Nephron (organoid): ENCODE measurements around the gene TSC2.
"Not testable (repeated sequence)": the region's sequence is repeated elsewhere in the genome, so short reads cannot be mapped to it uniquely, and the experiment has no call there.

Experiments
- H3K27ac Mint-ChIP-seq, 3 experiments: 2 replicates each; pipeline ENCODE4 v1.8.0; 2020; ENCODE audit warnings: mixed read lengths in 3 of 3, mild to moderate bottlenecking in 2 of 3, moderate library complexity in 1 of 3
- H3K27me3 Mint-ChIP-seq: 2 replicates; pipeline ENCODE4 v1.8.0; 2021; ENCODE audit warnings: low read depth, mild to moderate bottlenecking, moderate library complexity, mixed read lengths
- H3K36me3 Mint-ChIP-seq: 2 replicates; pipeline ENCODE4 v1.8.0; 2020; ENCODE audit warnings: low read depth, mixed read lengths
- H3K4me1 Mint-ChIP-seq: 2 replicates; pipeline ENCODE4 v1.8.0; 2020; ENCODE audit warnings: mixed read lengths
- H3K4me3 Mint-ChIP-seq, 3 experiments: 2 replicates each; pipeline ENCODE4 v1.8.0; 2020; ENCODE audit warnings: mild to moderate bottlenecking in 3 of 3, mixed read lengths in 3 of 3, moderate library complexity in 2 of 3
- H3K9me3 Mint-ChIP-seq: 2 replicates; pipeline ENCODE4 v1.8.0; 2020; ENCODE audit warnings: mixed read lengths
- TF ChIP-seq, protein P1 (sequence below), 3 experiments: fragments of 200-600 bp; sonication (generic); IDR thresholded peaks; one replicate each; pipeline ENCODE4 v1.5.0; 2021; ENCODE audit warnings: antibody characterized with exemption in 3 of 3; ENCODE audit not compliant: unreplicated experiment in 3 of 3

The TSC2 gene

DNA sequence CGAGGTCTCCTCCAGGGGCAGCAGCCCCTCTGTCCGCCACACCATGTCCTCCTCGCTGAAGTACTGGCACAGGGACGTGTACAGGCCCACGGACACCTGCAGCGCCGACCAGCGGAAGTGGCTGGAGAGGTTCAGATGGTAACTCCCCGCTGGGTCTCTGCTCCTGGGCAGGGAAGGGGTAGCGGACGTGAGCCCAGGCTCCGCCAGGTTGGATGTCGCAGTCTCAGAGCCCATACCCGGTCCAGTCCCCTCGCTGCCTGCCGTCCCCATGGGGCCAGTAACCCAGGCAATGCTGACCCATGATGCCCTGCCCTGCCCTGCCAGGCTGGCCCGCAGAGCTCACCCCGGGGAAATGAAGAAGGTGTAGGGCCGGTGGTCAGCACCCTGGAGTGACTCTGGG is 54.7 kb downstream of the TSC2 start:
- Mint-ChIP-seq H3K9me3 (no peaks in the 10 kb centered on the region), H3K27me3 (no peaks in the 10 kb centered on the region), H3K4me1 (no peaks in the 10 kb centered on the region), H3K4me3 (no peak overlapping the region), H3K27ac (no peak overlapping the region), H3K36me3 (peaks cover 12% of the 10 kb centered on the region)
- TF ChIP-seq, protein P1, sequence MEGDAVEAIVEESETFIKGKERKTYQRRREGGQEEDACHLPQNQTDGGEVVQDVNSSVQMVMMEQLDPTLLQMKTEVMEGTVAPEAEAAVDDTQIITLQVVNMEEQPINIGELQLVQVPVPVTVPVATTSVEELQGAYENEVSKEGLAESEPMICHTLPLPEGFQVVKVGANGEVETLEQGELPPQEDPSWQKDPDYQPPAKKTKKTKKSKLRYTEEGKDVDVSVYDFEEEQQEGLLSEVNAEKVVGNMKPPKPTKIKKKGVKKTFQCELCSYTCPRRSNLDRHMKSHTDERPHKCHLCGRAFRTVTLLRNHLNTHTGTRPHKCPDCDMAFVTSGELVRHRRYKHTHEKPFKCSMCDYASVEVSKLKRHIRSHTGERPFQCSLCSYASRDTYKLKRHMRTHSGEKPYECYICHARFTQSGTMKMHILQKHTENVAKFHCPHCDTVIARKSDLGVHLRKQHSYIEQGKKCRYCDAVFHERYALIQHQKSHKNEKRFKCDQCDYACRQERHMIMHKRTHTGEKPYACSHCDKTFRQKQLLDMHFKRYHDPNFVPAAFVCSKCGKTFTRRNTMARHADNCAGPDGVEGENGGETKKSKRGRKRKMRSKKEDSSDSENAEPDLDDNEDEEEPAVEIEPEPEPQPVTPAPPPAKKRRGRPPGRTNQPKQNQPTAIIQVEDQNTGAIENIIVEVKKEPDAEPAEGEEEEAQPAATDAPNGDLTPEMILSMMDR (IDR thresholded peaks at IDR 0.05; ENCODE audit: unreplicated experiment in 3 of 3): no peak

DNA sequence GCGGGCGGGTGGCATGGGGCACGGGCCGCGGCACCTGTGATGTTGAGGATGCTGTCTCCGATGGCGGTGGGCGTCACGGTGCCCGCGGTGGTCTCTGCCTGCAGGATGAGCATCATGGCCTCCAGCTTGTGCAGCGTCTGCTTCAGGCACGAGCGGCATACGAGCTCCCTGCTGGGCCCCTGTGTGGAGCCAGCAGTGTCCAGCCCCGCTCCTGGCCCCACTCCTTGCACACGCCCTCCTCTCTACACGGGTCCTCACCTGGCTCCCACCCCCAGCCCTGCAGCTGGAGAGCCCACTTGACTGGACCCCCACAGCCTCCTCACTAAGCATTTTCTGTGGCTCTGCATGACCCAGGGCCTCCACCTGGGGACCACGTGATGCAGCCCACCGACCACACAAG is 56.7 kb downstream of the TSC2 start:
- H3K4me3 Mint-ChIP-seq, H3K27me3 Mint-ChIP-seq: not testable (repeated sequence)

DNA sequence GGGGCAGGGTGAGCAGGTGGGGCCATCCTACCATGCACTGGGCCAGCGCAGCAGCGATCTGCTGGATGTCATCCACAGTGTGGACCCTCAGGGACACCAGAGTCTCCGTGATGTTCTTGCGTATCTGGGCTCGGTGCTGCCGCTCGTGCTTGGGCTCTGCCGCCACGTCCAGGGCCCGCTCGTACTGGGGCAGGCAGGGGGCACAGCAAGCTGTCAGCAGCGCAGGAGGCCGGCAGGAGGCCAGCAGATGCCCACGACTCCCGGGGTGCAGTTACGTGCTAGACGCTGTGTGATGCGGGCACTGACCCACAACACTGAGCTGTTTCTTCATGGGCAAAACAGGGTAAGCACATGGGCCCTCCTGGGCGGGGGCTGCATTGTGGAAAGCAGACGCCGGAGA is 57.5 kb downstream of the TSC2 start:
- not testable (repeated sequence) for H3K27me3 Mint-ChIP-seq, H3K4me3 Mint-ChIP-seq, H3K27ac Mint-ChIP-seq

More for the DNA sequence above, 56.7 kb downstream of the TSC2 start:
- H3K36me3 Mint-ChIP-seq: peaks cover 11% of the 10 kb centered on the region
- not testable (repeated sequence) for H3K9me3 Mint-ChIP-seq, H3K4me1 Mint-ChIP-seq, H3K27ac Mint-ChIP-seq

DNA sequence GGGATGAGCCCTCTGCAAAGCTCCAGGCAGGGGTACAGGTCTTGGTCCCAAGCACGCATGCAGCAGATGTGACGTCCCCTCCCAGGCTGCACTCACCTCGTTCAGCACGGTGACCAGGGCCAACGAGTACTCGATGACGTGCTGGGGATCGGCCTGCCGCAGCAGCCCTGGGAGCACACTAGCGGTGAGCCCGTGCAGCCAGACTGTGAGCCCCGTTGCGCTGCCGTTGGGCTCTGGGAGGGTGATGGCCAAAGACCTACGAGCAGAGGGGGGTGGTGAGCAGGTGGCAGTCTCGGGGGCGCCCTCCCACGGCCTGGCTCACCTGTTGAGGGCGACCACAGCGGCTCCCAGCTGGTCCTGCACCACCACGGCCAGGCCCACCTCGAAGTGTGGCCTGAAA is 58.0 kb downstream of the TSC2 start:
- not testable (repeated sequence) for H3K27me3 Mint-ChIP-seq, H3K27ac Mint-ChIP-seq, H3K4me3 Mint-ChIP-seq, H3K4me1 Mint-ChIP-seq, H3K9me3 Mint-ChIP-seq
- H3K36me3 Mint-ChIP-seq: peaks cover 11% of the 10 kb centered on the region

More for the DNA sequence above, 57.5 kb downstream of the TSC2 start:
- not testable (repeated sequence) for H3K4me1 Mint-ChIP-seq, H3K9me3 Mint-ChIP-seq
- H3K36me3 Mint-ChIP-seq: peaks cover 11% of the 10 kb centered on the region

DNA sequence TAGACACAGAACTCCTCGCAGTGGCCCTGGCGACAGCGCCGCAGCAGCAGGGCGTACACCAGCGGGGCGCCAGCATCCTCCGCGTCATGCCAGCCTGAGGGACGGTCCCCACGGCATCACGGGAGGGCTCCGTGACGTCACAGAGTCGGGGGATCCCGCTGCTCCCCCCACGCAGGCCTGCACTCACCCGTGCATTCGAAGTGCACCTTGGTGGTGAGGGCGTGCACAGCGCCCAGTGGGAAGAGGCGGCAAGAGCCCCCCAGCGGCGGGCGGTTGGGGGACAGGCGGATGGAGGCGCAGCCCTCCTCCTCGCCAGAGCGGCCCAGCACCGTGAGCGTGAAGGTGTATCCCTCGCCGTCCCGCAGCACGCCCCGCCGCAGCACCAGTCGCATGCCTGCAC is 58.4 kb downstream of the TSC2 start:
- not testable (repeated sequence) for H3K27ac Mint-ChIP-seq, H3K4me3 Mint-ChIP-seq, H3K4me1 Mint-ChIP-seq, H3K36me3 Mint-ChIP-seq, H3K9me3 Mint-ChIP-seq, H3K27me3 Mint-ChIP-seq

DNA sequence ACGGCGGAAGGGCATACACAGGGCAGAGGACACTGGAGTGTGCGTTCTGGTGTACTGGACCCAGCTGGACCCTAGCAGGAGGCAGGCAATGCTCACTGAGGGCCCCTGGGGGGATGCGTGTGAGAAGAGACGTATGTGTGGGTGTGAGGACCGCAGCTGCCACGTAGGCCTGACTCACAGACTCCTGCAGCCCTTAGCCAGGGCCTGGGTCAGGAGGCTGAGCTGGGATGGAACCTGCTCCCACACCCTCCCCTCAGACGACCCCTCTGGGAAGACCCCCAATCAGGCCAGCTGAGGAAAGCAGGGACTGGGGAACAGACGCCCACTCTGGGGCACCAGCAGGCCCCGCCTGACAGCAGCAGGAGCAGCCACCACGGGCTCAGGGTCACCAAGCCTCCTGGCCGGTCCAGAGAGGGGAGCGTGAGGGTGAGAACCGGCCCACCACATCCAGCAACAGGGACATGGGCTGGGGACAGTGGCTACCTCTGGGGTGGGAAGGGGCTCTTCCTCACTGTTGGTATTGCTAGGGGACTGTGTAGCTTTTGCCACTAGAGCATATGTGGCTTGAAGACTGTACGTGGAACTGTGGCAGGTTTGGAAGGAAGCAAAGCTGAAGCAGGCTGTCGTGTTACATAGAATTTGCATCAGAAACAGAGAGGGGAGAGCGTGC is 59.5 kb downstream of the TSC2 start:
- not testable (repeated sequence) for H3K36me3 Mint-ChIP-seq, H3K4me1 Mint-ChIP-seq, H3K27ac Mint-ChIP-seq, H3K27me3 Mint-ChIP-seq, H3K4me3 Mint-ChIP-seq, H3K9me3 Mint-ChIP-seq

DNA sequence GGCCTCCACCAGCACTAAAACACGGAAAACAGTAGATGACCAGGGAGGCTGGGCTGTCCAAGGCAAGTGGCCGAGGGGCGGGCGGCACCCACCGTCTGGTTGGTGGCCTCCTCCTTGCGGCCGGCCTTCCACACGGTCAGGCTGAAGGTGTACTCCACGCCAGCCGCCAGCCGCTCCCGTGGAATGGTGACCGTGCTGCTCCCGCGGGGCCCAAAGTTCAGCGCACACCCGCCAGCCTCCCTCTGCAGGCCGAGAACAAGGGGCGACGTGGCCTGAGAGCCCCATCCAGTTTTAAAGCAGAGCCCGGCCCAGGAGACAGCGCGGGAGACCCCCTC is 60.0 kb downstream of the TSC2 start:
- not testable (repeated sequence) for H3K27ac Mint-ChIP-seq, H3K4me3 Mint-ChIP-seq, H3K36me3 Mint-ChIP-seq, H3K9me3 Mint-ChIP-seq, H3K4me1 Mint-ChIP-seq, H3K27me3 Mint-ChIP-seq

DNA sequence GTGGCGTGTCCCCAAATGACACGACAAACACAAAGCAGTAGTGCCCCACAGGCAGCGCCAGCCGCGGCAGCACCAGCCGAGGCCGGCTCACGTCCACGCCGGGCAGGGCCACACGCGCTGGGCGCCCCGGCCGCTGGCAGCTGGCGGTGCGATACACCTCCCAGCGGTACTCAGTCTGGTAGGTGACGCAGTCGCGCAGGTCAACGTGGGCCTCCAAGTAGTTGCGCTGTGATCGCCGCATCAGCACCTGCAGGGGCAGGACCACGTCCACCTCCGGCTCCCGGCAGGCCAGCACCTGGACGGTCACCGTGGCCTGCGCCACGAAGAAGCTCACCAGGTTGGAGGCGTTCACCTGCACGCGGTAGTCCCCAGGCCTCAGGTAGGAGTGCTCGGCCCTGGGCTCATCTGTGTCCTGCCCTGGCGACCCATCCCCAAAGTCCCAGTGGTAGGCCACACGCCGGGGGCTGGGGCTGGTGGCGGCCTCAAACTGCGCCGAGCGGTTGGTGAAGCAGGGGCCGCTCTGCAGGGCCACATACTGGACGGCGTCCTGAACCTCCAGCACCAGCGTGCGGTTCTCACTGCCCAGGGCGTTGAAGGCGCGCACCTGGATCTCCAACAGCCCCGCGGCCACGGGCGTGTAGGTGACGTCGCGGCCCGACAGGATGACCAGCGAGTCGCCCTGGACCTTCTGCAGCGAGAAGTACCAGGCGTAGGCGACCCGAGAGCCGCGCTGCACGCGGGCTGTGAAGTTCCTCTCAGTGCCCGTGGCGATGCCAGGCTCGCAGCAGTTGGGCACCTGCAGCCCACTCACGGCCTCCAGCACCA is 60.9 kb downstream of the TSC2 start:
- not testable (repeated sequence) for H3K27me3 Mint-ChIP-seq, H3K36me3 Mint-ChIP-seq, H3K4me3 Mint-ChIP-seq, H3K9me3 Mint-ChIP-seq, H3K27ac Mint-ChIP-seq, H3K4me1 Mint-ChIP-seq

DNA sequence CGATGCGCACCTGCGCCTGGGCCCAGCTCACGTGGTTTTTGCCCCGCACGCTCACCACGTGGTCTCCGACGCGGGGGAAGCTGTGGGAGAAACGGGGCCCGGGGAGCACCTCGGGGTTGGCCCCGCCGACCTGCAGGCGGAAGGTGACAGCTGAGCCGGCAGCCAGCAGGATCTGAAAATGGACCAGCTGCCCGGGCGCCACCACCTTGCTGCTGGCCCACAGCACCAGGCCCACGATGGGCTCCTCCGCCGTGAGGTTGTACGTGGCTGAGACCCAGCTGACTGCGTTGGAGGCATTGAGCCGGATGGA is 61.4 kb downstream of the TSC2 start:
- H3K4me1 Mint-ChIP-seq, H3K9me3 Mint-ChIP-seq, H3K36me3 Mint-ChIP-seq, H3K27me3 Mint-ChIP-seq, H3K27ac Mint-ChIP-seq, H3K4me3 Mint-ChIP-seq: not testable (repeated sequence)

DNA sequence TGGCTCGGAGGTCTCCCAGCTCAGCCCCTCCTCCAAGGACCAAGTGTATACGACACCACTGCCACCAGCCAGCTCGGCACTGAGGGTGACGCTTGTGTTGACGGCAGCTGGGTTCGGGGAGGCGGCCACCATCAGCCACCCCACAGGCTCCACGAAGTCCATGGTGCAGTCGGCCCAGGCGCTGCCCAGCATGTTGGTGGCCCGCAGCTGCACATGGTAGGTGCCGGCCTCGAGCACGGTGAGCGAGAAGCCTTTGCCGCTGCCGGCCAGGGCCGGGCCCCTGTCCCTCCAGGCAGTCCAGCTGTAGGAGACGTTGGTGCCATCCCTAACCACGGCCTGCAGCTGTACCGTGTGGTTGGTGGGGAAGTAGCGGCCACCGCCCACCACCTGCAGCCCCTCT is 62.1 kb downstream of the TSC2 start:
- not testable (repeated sequence) for H3K27ac Mint-ChIP-seq, H3K36me3 Mint-ChIP-seq, H3K4me3 Mint-ChIP-seq, H3K9me3 Mint-ChIP-seq, H3K27me3 Mint-ChIP-seq, H3K4me1 Mint-ChIP-seq

DNA sequence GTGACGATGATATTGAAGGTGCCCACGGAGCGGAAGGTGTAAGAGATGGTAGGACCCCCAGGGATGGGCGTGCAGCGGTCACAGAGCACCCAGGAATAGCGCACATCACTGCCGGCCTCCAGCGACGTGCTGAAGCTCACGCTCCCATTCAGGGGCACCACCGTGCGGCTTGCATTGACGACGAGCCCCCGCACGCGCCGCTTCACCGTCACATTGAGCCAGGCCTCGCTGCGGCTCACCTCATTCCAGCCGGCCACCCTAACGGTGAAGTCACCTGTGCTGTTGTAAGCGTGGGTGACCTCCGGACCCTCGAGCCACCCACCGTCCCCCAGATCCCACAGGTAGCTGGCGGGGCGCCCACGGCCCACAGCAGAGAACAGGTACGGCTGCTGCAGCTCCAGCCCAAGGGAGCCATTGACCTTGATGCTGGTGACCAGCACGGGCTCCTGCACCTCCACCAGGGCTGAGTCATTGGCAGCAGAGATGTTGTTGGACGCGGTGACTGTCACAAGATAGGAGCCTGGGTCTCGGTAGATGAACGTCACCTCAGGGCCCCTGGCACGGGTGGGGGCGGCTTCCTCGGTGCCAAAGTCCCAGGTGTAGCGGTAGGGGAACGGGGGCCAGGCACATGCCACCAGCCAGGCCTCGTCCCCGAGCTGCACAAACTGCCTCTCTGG is 62.7 kb downstream of the TSC2 start:
- not testable (repeated sequence) for H3K9me3 Mint-ChIP-seq, H3K27me3 Mint-ChIP-seq, H3K27ac Mint-ChIP-seq, H3K4me3 Mint-ChIP-seq, H3K36me3 Mint-ChIP-seq, H3K4me1 Mint-ChIP-seq

DNA sequence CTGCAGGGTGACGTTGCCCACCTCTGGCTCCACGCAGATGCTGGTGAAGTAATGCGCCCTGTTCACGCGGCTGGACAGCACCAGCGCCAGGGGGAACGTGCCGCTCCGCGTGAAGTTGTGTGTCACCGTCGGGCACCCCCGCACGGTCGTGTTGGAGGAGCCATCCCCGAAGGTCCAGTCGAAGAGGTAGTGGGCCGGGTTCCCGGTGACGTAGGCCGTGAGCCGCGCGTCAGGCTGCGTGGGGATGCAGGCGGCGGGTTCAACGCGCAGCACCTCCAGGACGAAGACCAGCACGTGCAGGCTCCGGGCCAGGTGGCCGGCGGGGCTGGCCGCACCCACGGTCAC is 63.2 kb downstream of the TSC2 start:
- not testable (repeated sequence) for H3K9me3 Mint-ChIP-seq, H3K27ac Mint-ChIP-seq

DNA sequence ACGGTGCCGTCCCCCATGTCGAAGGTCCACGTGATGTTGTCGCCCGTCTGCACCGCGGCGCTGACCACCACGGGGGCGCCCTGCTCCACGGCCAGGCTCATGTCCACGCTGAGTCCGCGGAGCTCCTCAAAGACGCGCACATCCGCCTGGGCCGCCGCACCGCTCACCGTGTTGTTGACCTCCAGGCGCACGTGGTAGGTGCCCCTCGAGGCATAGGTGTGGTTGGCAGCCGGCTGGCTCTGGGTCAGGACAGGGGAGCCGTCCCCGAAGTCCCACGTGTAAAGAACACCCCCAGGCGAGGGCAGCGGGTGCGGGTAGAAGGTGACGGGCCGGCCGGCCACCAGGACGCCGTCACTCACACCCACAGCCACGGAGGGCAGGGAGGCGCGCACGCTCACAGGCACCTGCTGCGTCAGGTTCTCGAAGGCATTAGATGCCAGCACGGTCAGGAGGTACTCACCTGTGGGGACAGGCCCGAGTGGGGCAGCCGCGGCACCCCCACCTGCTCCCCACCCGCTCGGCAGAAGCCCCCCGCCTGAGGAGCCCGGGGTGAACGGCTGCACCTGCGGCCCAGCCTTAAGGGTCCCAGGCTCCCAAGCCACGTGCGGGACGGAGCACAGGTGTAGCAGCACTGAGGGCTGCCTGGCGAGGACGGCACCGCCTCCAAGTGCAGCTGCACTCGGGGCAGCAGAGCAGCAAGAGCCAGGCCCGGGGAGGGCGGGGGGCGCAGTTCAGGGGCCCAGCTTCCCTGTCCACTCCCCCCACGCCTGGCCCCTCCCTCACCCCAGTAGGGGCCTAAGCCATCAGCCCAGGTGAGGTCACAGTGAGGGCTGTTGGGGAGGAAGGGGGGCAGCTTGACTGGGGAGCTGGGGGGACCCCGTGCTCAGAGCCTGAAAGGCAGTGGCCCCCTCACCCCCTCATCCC is 63.9 kb downstream of the TSC2 start:
- H3K27ac Mint-ChIP-seq, H3K4me1 Mint-ChIP-seq, H3K4me3 Mint-ChIP-seq, H3K36me3 Mint-ChIP-seq, H3K9me3 Mint-ChIP-seq, H3K27me3 Mint-ChIP-seq: not testable (repeated sequence)

More for the DNA sequence above, 63.2 kb downstream of the TSC2 start:
- not testable (repeated sequence) for H3K27me3 Mint-ChIP-seq, H3K4me1 Mint-ChIP-seq, H3K36me3 Mint-ChIP-seq, H3K4me3 Mint-ChIP-seq
